GM18951 (cell line): ENCODE data around the gene WHAMM.

Source experiments
- POLR2A ChIP-seq: IDR thresholded peaks from 4 replicates; pipeline ENCODE4 v1.6.1; 2011; ENCODE audit warnings: mild to moderate bottlenecking; ENCODE audit not compliant: insufficient read length, insufficient read depth; ENCODE audit errors: extremely low read depth
- in situ Hi-C: fragments of 300-500 bp; cut with MboI; formaldehyde crosslinking; loops from one replicate; pipeline ENCODE4 v1.12.0; 2022; ENCODE audit warnings: low sequenced_read_pairs, mixed read lengths, inconsistent platforms; ENCODE audit not compliant: unreplicated experiment

The WHAMM gene

GRCh38 chr15:82789491-82789890 lies 19.9 kb upstream of the WHAMM start:
- in situ Hi-C loops = no loop called here
- no peak for TF ChIP-seq POLR2A

- no peak for TF ChIP-seq POLR2A
- in situ Hi-C loops = no loop called here
Observed at GRCh38 chr15:82790321-82790720, 19.1 kb upstream of the WHAMM start.

- in situ Hi-C loops = no loop called here
- no peak for TF ChIP-seq POLR2A
Observed at GRCh38 chr15:82792068-82792467, 17.4 kb upstream of the WHAMM start.

GRCh38 chr15:82793737-82794136 lies 15.7 kb upstream of the WHAMM start:
- in situ Hi-C loops = no loop called here
- TF ChIP-seq POLR2A = no peak

GRCh38 chr15:82798104-82798503 lies 11.3 kb upstream of the WHAMM start:
- in situ Hi-C loops = no loop called here
- TF ChIP-seq POLR2A = no peak

GRCh38 chr15:82798531-82799166 lies 10.8 kb upstream of the WHAMM start:
- no peak for TF ChIP-seq POLR2A
- in situ Hi-C loops = no loop called here

GRCh38 chr15:82799183-82799841 lies 10.1 kb upstream of the WHAMM start:
- in situ Hi-C loops = no loop called here
- TF ChIP-seq POLR2A = no peak

- in situ Hi-C loops = no loop called here
- TF ChIP-seq POLR2A = no peak
Observed at GRCh38 chr15:82802497-82802896, 6.9 kb upstream of the WHAMM start.

- in situ Hi-C loops = no loop called here
- no peak for TF ChIP-seq POLR2A
Observed at GRCh38 chr15:82803793-82804574, 5.4 kb upstream of the WHAMM start.

GRCh38 chr15:82804575-82804949 lies 4.9 kb upstream of the WHAMM start:
- TF ChIP-seq POLR2A = no peak
- in situ Hi-C loops = no loop called here

GRCh38 chr15:82805994-82806406 lies 3.4 kb upstream of the WHAMM start, which contains the start of gene FSD2:
Gene FSD2, minus strand, starts transcription at chr15:82806069. Its CDS starts 18,679 bp downstream, at chr15:82787390.
- no peak for TF ChIP-seq POLR2A
- in situ Hi-C loops = no loop called here

- in situ Hi-C loops = no loop called here
- TF ChIP-seq POLR2A = no peak
Observed at GRCh38 chr15:82807920-82808633, 1.4 kb upstream of the WHAMM start.

- TF ChIP-seq POLR2A = no peak
- in situ Hi-C loops = no loop called here
Observed at GRCh38 chr15:82808634-82809041, 790 bp upstream of the WHAMM start.
